ENCODE results near the gene OR2T27.

The OR2T27 gene

GRCh38 chr1:248618878-248619277 lies 36.5 kb downstream of the OR2T27 start:
- DNase-seq (ENCODE audit: low read depth in 1 of 2, low spot score in 1 of 2) = peak in 1 of 2 experiments; percentile 75
- no peak overlapping the region for H3K4me3 ChIP-seq (replicated peaks; ENCODE audit: insufficient read depth, low read length)
- H3K27me3 ChIP-seq (ENCODE audit: insufficient read depth, poor library complexity, severe bottlenecking) = no peaks in the 10 kb centered on the region
- TF ChIP-seq GABPA (IDR thresholded peaks at IDR 0.05; ENCODE audit: low read depth) (no peak), CTCF (IDR thresholded peaks at IDR 0.05; ENCODE audit: insufficient read depth, low read length) (peak; percentile 78)
- H3K27ac ChIP-seq (replicated peaks) = no peak overlapping the region

GRCh38 chr1:248618119-248618518 lies 37.2 kb downstream of the OR2T27 start:
- no peaks in the 10 kb centered on the region for H3K27me3 ChIP-seq (ENCODE audit: insufficient read depth, poor library complexity, severe bottlenecking)
- DNase-seq (ENCODE audit: low read depth in 1 of 2, low spot score in 1 of 2) = no peak
- no peak overlapping the region for H3K27ac ChIP-seq (replicated peaks)
- TF ChIP-seq POLR2AphosphoS5 (IDR thresholded peaks at IDR 0.05; ENCODE audit: low read depth) (no peak), REST (IDR thresholded peaks at IDR 0.05; ENCODE audit: insufficient replicate concordance, low read depth) (no peak), SPI1 (IDR thresholded peaks at IDR 0.05; ENCODE audit: borderline replicate concordance, low read depth) (no peak)
- no peak overlapping the region for H3K4me3 ChIP-seq (replicated peaks; ENCODE audit: insufficient read depth, low read length)

- H3K27ac ChIP-seq (replicated peaks) = no peak overlapping the region
- no peak overlapping the region for H3K4me3 ChIP-seq (replicated peaks; ENCODE audit: insufficient read depth, low read length)
- H3K27me3 ChIP-seq (ENCODE audit: insufficient read depth, poor library complexity, severe bottlenecking) = no peaks in the 10 kb centered on the region
- TF ChIP-seq REST (IDR thresholded peaks at IDR 0.05; ENCODE audit: insufficient replicate concordance, low read depth) (no peak), GABPA (IDR thresholded peaks at IDR 0.05; ENCODE audit: low read depth) (no peak), SPI1 (IDR thresholded peaks at IDR 0.05; ENCODE audit: borderline replicate concordance, low read depth) (no peak), POLR2AphosphoS5 (IDR thresholded peaks at IDR 0.05; ENCODE audit: low read depth) (no peak), CTCF (IDR thresholded peaks at IDR 0.05; ENCODE audit: insufficient read depth, low read length) (no peak)
- DNase-seq (ENCODE audit: low read depth in 1 of 2, low spot score in 1 of 2) = no peak
Observed at GRCh38 chr1:248613742-248614141, 41.6 kb downstream of the OR2T27 start.

- no peaks in the 10 kb centered on the region for H3K27me3 ChIP-seq (ENCODE audit: insufficient read depth, poor library complexity, severe bottlenecking)
- H3K4me3 ChIP-seq (replicated peaks; ENCODE audit: insufficient read depth, low read length) = no peak overlapping the region
- no peak for DNase-seq (ENCODE audit: low read depth in 1 of 2, low spot score in 1 of 2)
- TF ChIP-seq CTCF (IDR thresholded peaks at IDR 0.05; ENCODE audit: insufficient read depth, low read length) = no peak
- no peak for TF ChIP-seq POLR2AphosphoS5 (IDR thresholded peaks at IDR 0.05; ENCODE audit: low read depth)
- no peak for TF ChIP-seq GABPA (IDR thresholded peaks at IDR 0.05; ENCODE audit: low read depth)
- no peak for TF ChIP-seq SPI1 (IDR thresholded peaks at IDR 0.05; ENCODE audit: borderline replicate concordance, low read depth)
- no peak for TF ChIP-seq REST (IDR thresholded peaks at IDR 0.05; ENCODE audit: insufficient replicate concordance, low read depth)
- H3K27ac ChIP-seq (replicated peaks) = no peak overlapping the region
Observed at GRCh38 chr1:248611883-248612414, 43.4 kb downstream of the OR2T27 start.
